Measurements from ENCODE around the gene ABL2.
"Not testable (repeated sequence)": the region's sequence is repeated elsewhere in the genome, so short reads cannot be mapped to it uniquely, and the experiment has no call there.

The ABL2 gene

GRCh38 chr1:179208681-179209477 is 20.6 kb downstream of the ABL2 start:
- DNase-seq, result no peak

GRCh38 chr1:179206812-179207211 is 22.7 kb downstream of the ABL2 start:
- DNase-seq, result no peak

- DNase-seq, result no peak
Observed at GRCh38 chr1:179205284-179205683, 24.2 kb downstream of the ABL2 start.

- no peak for DNase-seq
Observed at GRCh38 chr1:179202161-179202560, 27.3 kb downstream of the ABL2 start.

GRCh38 chr1:179200586-179200985 is 28.9 kb downstream of the ABL2 start:
- no peak for DNase-seq

GRCh38 chr1:179197690-179198297 is 31.7 kb downstream of the ABL2 start:
- no peak for DNase-seq

GRCh38 chr1:179195857-179196256 is 33.6 kb downstream of the ABL2 start:
- DNase-seq, result not testable (repeated sequence)

- no peak for DNase-seq
Observed at GRCh38 chr1:179195376-179195775, 34.1 kb downstream of the ABL2 start.

- no peak for DNase-seq
Observed at GRCh38 chr1:179194068-179194537, 35.4 kb downstream of the ABL2 start.

- no peak for DNase-seq
Observed at GRCh38 chr1:179190861-179191260, 38.6 kb downstream of the ABL2 start.

GRCh38 chr1:179187735-179188471 is 41.6 kb downstream of the ABL2 start:
- DNase-seq, result no peak

GRCh38 chr1:179187043-179187442 is 42.4 kb downstream of the ABL2 start:
- no peak for DNase-seq

GRCh38 chr1:179184403-179184802 is 45.1 kb downstream of the ABL2 start:
- DNase-seq, result no peak

GRCh38 chr1:179183857-179184256 is 45.6 kb downstream of the ABL2 start:
- no peak for DNase-seq

- DNase-seq, result no peak
Observed at GRCh38 chr1:179178950-179179349, 50.5 kb downstream of the ABL2 start.

GRCh38 chr1:179178183-179178582 is 51.3 kb downstream of the ABL2 start:
- DNase-seq, result no peak

- DNase-seq, result no peak
Observed at GRCh38 chr1:179177615-179178014, 51.9 kb downstream of the ABL2 start.

- no peak for DNase-seq
Observed at GRCh38 chr1:179177182-179177581, 52.3 kb downstream of the ABL2 start.

- DNase-seq, result no peak
Observed at GRCh38 chr1:179175011-179175841, 54.3 kb downstream of the ABL2 start.

- DNase-seq, result not testable (repeated sequence)
Observed at GRCh38 chr1:179170468-179170770, 59.1 kb downstream of the ABL2 start.

- no peak for DNase-seq
Observed at GRCh38 chr1:179169616-179170467, 59.6 kb downstream of the ABL2 start.

GRCh38 chr1:179168536-179168935 is 60.9 kb downstream of the ABL2 start:
- DNase-seq, result no peak

All from activated CD4-positive, CD25-positive, alpha-beta regulatory T cell treated with anti-CD3 and anti-CD28 coated beads, Interleukin-2, amount 50 U/mL, for 72 hours (primary cell).